Measurements from ENCODE around the gene MYH9. TPM values are rescaled to one million over a fixed set of nuclear protein-coding genes. Genes with fewer than 3 reads are reported as not detected.

MYH9 gene
- total RNA-seq, 4 donors from 2014 or later: 361 to 406 (median 386) TPM

GRCh38 chr22:36300396-36301212 lies 87.2 kb downstream of the MYH9 start:
- H3K27me3 ChIP-seq: no peaks in the 10 kb centered on the region
- DNase-seq (ENCODE audit: low spot score in 2 of 2): no peak
- 90 to 94% methylated on average over 23 to 24 of the region's 24 CpGs for WGBS, 2 donors
- no peak overlapping the region for H3K4me3 ChIP-seq
- H3K4me1 ChIP-seq: no peaks in the 10 kb centered on the region
- no peak overlapping the region for H3K27ac ChIP-seq
- H3K9me3 ChIP-seq: no peaks in the 10 kb centered on the region
- peaks cover 16 to 100% (median 74%) of the 10 kb centered on the region in 3 donors for H3K36me3 ChIP-seq
- TF ChIP-seq CTCF (IDR thresholded peaks at IDR 0.05) (no peak), POLR2A (IDR thresholded peaks at IDR 0.05) (no peak), EP300 (IDR thresholded peaks at IDR 0.05) (no peak)

GRCh38 chr22:36299911-36300310 lies 87.9 kb downstream of the MYH9 start:
- peaks cover 22 to 100% (median 74%) of the 10 kb centered on the region in 3 donors for H3K36me3 ChIP-seq
- TF ChIP-seq EP300 (IDR thresholded peaks at IDR 0.05) (no peak), POLR2A (IDR thresholded peaks at IDR 0.05) (no peak), CTCF (IDR thresholded peaks at IDR 0.05) (no peak)
- 89 to 94% methylated on average over 10 to 12 of the region's 12 CpGs for WGBS, 2 donors

GRCh38 chr22:36299295-36299694 lies 88.5 kb downstream of the MYH9 start:
- Histone ChIP-seq H3K27me3 (no peaks in the 10 kb centered on the region), H3K27ac (no peak overlapping the region), H3K9me3 (no peaks in the 10 kb centered on the region), H3K36me3 (peaks cover 19 to 100% (median 74%) of the 10 kb centered on the region in 3 donors), H3K4me1 (no peaks in the 10 kb centered on the region), H3K4me3 (no peak overlapping the region)
- WGBS, 2 donors: 86 to 89% methylated on average over 14 of the region's 14 CpGs
- no peak for TF ChIP-seq POLR2A (IDR thresholded peaks at IDR 0.05)
- TF ChIP-seq CTCF (IDR thresholded peaks at IDR 0.05): no peak
- DNase-seq (ENCODE audit: low spot score in 2 of 2): no peak

More at GRCh38 chr22:36299911-36300310, 87.9 kb downstream of the MYH9 start:
- Histone ChIP-seq H3K27me3 (no peaks in the 10 kb centered on the region), H3K4me3 (no peak overlapping the region), H3K4me1 (no peaks in the 10 kb centered on the region), H3K9me3 (no peaks in the 10 kb centered on the region), H3K27ac (no peak overlapping the region)
- no peak for DNase-seq (ENCODE audit: low spot score in 2 of 2)

GRCh38 chr22:36298601-36299000 lies 89.2 kb downstream of the MYH9 start:
- TF ChIP-seq POLR2A (IDR thresholded peaks at IDR 0.05) (no peak), EP300 (IDR thresholded peaks at IDR 0.05) (no peak)
- 80 to 94% methylated on average over 13 of the region's 13 CpGs for WGBS, 2 donors
- no peak for DNase-seq (ENCODE audit: low spot score in 2 of 2)
- H3K9me3 ChIP-seq: no peaks in the 10 kb centered on the region
- H3K27ac ChIP-seq: no peak overlapping the region
- peaks cover 22 to 100% (median 81%) of the 10 kb centered on the region in 3 donors for H3K36me3 ChIP-seq
- H3K4me1 ChIP-seq: no peaks in the 10 kb centered on the region
- no peaks in the 10 kb centered on the region for H3K27me3 ChIP-seq
- no peak overlapping the region for H3K4me3 ChIP-seq

GRCh38 chr22:36298118-36298517 lies 89.6 kb downstream of the MYH9 start:
- TF ChIP-seq EP300 (IDR thresholded peaks at IDR 0.05): no peak
- no peak for TF ChIP-seq POLR2A (IDR thresholded peaks at IDR 0.05)
- TF ChIP-seq CTCF (IDR thresholded peaks at IDR 0.05): no peak
- Histone ChIP-seq H3K36me3 (peaks cover 24 to 100% (median 84%) of the 10 kb centered on the region in 3 donors), H3K4me3 (no peak overlapping the region), H3K9me3 (no peaks in the 10 kb centered on the region), H3K27ac (no peak overlapping the region), H3K4me1 (no peaks in the 10 kb centered on the region), H3K27me3 (no peaks in the 10 kb centered on the region)
- WGBS, 2 donors: 83 to 87% methylated on average over 7 to 8 of the region's 8 CpGs
- DNase-seq (ENCODE audit: low spot score in 2 of 2): no peak
